HG03457 (cell line): Measurements from ENCODE around the gene LRMDA.

Experiments
- ATAC-seq: cut with Tn5 transposase; IDR thresholded peaks from one replicate; pipeline ENCODE4 v1.9.1; 2021; ENCODE audit warnings: moderate number of reproducible peaks; ENCODE audit not compliant: unreplicated experiment

LRMDA gene

DNA sequence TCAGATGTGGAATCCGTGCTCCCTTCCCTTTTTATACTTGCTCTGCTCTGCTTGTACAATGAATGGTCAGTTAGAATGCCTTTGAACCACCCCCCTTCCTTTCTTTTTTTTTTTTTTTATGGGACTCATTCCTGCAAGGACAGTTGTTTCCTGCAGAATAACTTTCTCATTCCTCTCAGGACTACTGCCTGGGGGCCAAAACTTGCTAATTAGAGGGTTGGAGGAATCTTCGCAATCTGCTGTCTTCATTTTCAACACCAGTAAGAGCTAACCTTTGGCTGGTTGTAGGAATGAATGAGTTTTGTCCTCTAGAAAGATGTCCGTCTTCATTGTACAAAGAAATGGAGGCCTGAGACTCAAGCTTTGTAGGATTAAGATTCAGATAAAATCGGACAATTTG, 868.1 kb downstream of the LRMDA start:
- ATAC-seq: no peak

DNA sequence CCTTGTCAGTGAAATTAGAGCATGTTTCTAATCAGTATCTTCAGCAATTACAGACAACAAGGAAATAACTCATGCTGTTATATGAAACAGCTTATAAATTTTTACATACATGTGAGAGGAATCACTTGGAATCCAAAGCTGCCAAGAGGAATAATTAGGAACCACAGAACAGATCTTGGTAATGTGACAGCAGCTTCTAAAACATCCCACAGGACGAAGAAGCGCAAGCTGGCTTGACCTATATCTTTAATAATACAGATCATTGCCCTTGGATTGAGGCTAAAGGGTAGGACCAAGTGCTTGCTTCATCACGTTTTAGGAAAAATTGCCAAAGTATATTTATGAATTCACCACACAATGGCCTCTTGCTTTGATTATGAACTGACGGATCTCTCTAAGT, 869.8 kb downstream of the LRMDA start:
- no peak for ATAC-seq

DNA sequence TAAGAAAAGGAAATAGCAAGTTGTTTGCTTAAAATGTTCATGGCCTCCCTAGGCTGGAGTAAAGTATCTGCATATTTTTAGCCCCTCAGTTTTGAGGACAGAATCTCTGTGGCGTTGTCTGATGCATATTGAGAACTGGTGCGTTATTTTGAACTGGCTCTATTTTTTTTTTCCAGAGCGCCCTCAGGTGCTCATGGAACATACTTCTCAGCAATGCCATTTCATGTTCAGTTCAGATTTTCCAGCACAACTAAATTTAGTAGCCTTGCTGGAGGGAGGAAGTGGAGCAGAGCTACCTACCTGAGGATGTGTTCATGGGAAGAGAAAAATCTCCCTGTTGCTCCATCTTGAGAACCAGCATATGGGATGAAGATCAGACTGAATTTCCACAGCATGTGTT, 870.5 kb downstream of the LRMDA start:
- no peak for ATAC-seq

- ATAC-seq: no peak
Measured at GRCh38 chr10:76302481-76302880, 871.1 kb downstream of the LRMDA start.

DNA sequence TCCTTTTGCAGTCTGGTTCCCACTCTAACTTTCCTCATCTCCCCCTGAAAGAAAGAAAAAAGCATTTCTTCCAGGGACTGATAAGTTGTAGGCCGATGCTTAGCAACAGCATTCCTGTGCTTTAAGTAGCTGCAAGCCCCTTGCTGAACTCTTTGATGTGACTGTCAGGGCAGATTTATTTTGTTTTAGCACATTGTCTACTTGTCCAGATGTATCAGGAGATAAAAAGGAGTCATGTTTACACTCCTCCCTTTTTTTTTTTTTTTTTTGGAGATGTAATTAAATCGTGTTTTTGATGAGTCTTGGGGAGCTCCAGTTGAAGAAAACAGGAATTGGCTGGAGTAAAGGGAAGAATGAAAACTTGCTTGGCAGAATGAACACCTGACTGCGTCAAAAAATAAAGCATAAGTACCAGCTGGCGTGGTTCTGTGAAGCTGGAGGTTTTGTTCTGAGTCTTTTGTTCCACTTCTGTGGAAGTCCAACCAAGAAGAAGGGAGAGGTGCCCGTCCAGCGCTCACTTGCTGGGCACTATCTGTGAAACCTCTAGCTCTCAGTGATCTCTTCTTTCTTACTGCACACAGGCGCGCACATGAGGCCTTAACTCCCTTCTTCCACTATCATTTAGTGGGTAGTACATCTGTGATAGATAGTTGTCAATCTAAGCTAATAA, 871.7 kb downstream of the LRMDA start:
- ATAC-seq: no peak

DNA sequence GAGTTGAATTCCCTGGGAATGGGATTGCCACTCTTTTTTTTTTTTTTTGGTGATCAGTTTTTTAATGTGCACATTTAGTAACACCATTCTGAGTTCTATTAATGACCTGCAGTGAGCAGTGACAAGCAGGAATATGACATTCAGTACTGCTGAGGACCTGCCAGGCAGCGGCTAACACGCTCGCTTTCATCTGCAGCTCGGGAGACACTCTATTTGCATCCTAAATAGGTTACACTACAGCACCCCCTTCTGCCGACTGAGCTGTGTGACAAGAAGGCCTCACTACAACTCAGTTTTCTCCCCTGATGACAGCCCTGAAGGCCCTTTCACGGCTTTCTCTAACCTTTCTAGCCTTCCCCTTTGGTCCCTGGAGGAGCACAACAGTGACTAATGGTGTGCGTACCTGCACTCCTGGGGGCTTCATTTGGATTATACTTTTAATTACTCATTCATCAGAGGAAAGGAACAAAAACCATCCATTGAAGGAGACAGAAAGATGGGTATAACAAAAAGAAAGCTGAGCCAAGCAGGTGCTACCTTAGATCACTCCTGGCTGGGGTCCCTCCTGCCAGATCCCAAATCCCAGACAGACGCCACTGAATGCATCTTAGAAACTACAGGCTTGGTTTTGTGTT, 872.4 kb downstream of the LRMDA start:
- ATAC-seq: peak; percentile 61

DNA sequence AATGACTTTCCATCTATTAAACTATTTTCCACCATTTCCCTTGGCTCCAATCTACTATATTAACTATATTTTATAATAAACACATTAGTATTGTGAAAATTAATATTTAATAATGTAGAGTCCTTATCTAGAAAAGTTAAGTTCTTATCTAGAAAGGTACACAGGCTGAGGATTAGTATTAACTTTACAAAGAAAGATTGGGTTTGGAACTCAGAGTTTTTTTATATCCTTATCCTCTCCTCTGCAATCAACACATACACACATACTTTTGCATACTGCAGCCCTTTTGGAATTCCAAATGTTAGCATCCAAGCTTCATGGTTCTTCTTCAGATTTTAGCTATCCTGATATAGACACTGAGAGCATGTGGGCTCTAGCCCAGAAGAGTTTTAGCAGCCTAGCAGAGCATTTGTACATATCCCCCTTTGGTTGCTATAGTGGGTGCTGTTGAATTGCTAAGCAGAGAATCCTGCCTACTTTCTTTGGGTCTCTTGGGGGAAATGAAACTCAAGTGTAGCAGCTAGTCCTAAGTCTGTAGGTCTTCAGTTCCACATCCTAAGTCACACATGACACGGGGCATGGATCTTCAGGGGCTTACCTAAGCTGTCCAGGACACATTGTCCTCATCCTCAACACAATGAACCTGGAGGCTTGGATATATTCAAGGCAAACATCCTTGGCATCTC, 874.6 kb downstream of the LRMDA start:
- no peak for ATAC-seq

DNA sequence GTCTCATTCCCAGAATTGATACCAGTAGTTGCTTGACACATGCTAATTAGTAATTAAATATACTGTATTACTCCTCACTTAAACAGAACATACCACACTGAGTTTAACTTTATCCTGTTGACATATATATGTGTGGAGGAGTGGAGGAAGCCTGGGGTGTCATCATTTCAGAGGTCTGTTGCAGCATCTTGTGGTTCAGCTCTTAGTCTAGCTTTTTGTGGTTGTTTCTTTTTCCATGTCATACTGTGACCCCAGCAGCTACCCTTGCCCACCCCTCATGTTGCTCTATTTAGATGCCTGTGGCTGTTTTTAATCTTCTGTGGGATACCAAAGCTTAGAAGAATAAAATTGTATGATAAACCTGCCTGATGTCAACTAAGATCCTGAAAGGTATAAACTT, 875.4 kb downstream of the LRMDA start:
- ATAC-seq: no peak

- no peak for ATAC-seq
Measured at GRCh38 chr10:76309070-76309469, 877.6 kb downstream of the LRMDA start.

GRCh38 chr10:76309741-76310587, 878.5 kb downstream of the LRMDA start:
- ATAC-seq: no peak

DNA sequence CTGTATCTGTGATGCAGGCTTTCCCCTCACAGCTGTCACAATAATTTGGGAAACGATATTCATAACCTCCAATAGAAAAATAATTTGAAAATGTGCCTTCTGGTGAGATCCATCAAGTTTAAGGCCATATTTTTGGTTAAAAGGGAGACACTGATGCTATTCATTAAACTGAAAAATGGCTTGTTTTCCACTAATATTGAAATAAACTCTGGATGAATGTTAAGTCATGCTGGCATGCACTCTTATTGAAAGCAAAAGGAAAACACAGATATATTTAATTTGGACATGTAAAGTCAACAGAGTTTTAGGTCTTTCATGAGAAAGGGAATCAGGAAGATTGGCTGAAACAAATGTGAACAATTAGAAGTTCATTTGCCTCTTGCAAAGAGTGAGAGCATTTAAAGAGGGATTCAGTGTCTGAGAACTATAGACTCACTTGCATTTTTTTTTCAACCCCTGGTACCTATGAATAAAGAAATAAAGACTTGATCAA, 879.2 kb downstream of the LRMDA start:
- no peak for ATAC-seq

- peak; percentile 72 for ATAC-seq
Measured at GRCh38 chr10:76311752-76312636, 880.6 kb downstream of the LRMDA start.

DNA sequence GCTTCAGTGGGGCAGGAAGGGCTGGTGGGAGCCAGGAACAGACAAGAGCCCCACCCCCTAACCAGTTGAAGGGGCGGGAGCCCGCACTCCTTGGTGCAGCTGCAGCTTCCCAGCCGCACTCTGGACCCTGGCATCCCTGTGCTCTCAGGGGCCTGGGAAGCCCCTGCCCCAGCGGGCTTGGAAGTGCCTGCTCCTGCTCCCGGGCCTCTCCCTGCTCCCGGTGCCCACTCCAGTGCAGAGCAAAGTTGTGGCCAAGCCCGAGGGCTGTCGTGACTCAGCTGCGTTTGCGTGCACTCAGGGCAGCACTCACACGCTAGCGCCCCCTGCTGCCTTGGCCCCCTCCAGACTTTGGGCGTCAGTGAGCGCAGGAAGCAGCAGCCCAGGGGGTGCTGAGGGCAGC, 883.8 kb downstream of the LRMDA start:
- no peak for ATAC-seq

DNA sequence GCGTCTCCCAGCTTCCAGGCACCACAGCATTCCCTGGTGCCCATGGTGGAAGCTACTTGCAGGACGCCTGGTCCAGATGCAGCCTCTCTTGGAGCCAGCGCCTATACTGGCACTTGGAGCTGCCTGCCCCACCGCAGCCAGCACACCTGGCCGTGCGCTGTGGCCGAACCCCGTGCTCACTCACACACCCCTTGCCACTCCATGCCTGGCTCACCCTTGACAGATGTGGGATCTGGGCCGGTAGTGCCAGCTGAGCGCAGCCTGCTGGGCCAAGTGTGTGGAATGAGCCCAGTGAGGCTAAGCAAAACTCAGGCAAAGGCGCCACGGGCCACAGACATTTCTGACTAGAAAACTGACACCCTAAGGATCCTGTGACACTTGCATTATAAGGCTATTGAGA, 884.8 kb downstream of the LRMDA start:
- ATAC-seq: no peak

GRCh38 chr10:76317078-76317477, 885.7 kb downstream of the LRMDA start:
- no peak for ATAC-seq

GRCh38 chr10:76318211-76318610, 886.8 kb downstream of the LRMDA start:
- no peak for ATAC-seq

GRCh38 chr10:76319661-76320060, 888.2 kb downstream of the LRMDA start:
- ATAC-seq: no peak

DNA sequence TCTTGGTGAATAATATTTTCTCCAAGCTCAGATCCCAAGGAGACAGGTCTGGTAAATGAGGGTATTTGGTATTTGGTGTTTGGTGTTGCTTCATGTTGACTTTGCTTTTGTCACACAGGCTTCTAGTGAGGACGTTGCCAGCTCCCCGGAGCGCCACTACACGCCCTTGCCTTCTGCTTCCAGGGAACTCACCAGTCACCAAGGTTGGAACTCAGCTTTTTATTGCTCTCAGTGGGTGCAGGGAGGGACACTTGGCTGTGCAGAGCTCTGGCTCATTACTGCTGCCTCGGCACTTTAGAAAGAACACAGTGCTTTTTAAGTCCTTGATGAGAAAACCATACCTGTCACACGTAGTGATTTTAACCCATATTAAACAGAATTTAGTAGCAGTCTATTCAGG, 892.9 kb downstream of the LRMDA start:
- ATAC-seq: no peak

DNA sequence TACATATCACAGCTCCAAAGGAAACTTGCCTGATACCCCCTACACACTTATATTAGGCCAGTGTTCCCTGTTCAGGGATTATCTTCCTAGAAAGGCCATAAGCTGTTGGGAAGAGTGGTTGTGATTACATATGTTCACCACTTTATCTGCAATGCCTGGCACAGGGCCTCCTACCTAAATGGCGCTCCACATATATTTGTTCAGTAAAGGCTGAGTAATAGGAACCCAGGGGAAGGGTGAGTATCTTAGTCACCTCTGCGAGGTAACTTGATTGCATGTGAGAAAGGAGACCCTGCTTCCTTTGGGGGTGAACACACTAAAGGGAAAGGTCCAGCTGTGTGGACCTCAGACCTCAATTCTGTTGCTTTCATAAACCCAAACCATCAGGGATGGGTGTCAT, 896.0 kb downstream of the LRMDA start:
- no peak for ATAC-seq

DNA sequence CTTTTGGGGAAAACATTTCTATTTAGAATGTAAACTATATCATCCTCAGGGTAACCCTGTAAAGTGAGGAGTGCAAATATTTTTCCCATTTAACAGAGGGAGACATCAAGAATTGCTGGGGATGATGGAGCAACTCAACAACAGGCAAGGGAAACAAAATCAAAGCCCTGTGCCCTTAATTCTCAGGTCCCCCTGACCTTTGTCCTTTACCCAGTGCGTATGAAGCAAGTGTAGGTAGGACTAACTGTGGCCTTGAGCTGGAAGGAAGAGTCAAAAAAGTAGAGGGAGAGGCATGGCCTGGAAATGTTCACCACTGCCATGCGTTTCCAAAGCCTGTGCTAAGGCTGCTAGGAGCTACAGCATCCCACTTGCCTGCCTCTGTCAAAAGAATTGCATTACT, 896.9 kb downstream of the LRMDA start:
- ATAC-seq: no peak
